Breast epithelium (tissue), 3 donors: ENCODE measurements around the gene CRIM1.

Source experiments
- CTCF ChIP-seq, 3 donors: fragments of 450-650 bp; IDR thresholded peaks; one replicate each; pipeline ENCODE4 v1.5.1; 2016 to 2017; ENCODE audit warnings: antibody characterized with exemption in 3 of 3, mild to moderate bottlenecking in 3 of 3, moderate library complexity in 3 of 3
- POLR2A ChIP-seq: fragments of 450-650 bp; IDR thresholded peaks from one replicate; pipeline ENCODE4 v1.6.1; 2016; ENCODE audit warnings: antibody characterized with exemption, mild to moderate bottlenecking, moderate library complexity
- POLR2AphosphoS5 ChIP-seq, 3 donors: sonication (generic); formaldehyde crosslinking; IDR thresholded peaks; one replicate each; pipeline ENCODE4 v1.6.1; 2017; ENCODE audit warnings: antibody characterized with exemption in 3 of 3

GRCh38 chr2:36389091-36389564 lies 33.5 kb downstream of the CRIM1 start:
- TF ChIP-seq POLR2A (no peak), CTCF (IDR thresholded peaks at IDR 0.05) (no peak), POLR2AphosphoS5 (IDR thresholded peaks at IDR 0.05) (no peak)
